H1 (cell line): ENCODE results near the gene GASK1B. TPM values are rescaled to one million over a fixed set of nuclear protein-coding genes. Genes with fewer than 3 reads are reported as not detected.
A peak's percentile ranks its signal among the peaks of the same experiment; 100 is the strongest.

Source experiments
- CTCF ChIA-PET: fragments of 300-600 bp; sonication (Branson Sonifier 250); formaldehyde crosslinking; loops from one replicate; lab custom pipeline; 2021; ENCODE audit not compliant: partially characterized antibody; lab: Charles Lee
- POLR2A ChIA-PET: fragments of 300-600 bp; sonication (Branson Sonifier 250); formaldehyde crosslinking; loops from one replicate; lab custom pipeline; 2021; ENCODE audit warnings: inconsistent platforms; ENCODE audit not compliant: partially characterized antibody; lab: Charles Lee
- DNase-seq, 2 experiments: peaks; one replicate each; pipeline versions ENCODE4 v3.0.0 to v3.0.0-alpha.2; 2010 to 2022; ENCODE audit warnings: low spot score in 2 of 2, low read depth in 1 of 2, mixed read lengths in 1 of 2
- FAIRE-seq: peaks from 2 replicates; lab custom pipeline; 2011; peaks lifted over from hg19 to GRCh38; lab: Jason Lieb, UNC
- H2AFZ ChIP-seq: 2 replicates; pipeline ENCODE4 v1.8.1; 2012; ENCODE audit warnings: low read length, inconsistent platforms
- H2AK5ac ChIP-seq: 2 replicates; pipeline ENCODE4 v1.6.1; 2013; ENCODE audit warnings: low read depth, low read length
- H2BK120ac ChIP-seq: replicated peaks from 2 replicates; pipeline ENCODE3; 2013; ENCODE audit warnings: low read depth, low read length, inconsistent platforms
- H2BK12ac ChIP-seq: 2 replicates; pipeline ENCODE4 v1.6.1; 2013; ENCODE audit warnings: low read depth, low read length
- H2BK15ac ChIP-seq: 2 replicates; pipeline ENCODE4 v1.6.1; 2013; ENCODE audit warnings: low read length
- H2BK20ac ChIP-seq: 2 replicates; pipeline ENCODE4 v1.6.1; 2013; ENCODE audit warnings: low read length
- H2BK5ac ChIP-seq: 2 replicates; pipeline ENCODE4 v1.6.1; 2013; ENCODE audit warnings: low read depth, low read length
- H3K14ac ChIP-seq: 2 replicates; pipeline ENCODE4 v1.6.1; 2013; ENCODE audit warnings: inconsistent platforms; ENCODE audit not compliant: insufficient read length
- H3K18ac ChIP-seq: 2 replicates; pipeline ENCODE4 v1.6.1; 2013; ENCODE audit warnings: low read length; ENCODE audit errors: extremely low read depth
- H3K23ac ChIP-seq: 2 replicates; pipeline ENCODE4 v1.6.1; 2013; ENCODE audit warnings: inconsistent platforms; ENCODE audit not compliant: insufficient read length
- H3K23me2 ChIP-seq: 2 replicates; pipeline ENCODE4 v1.6.1; 2013; ENCODE audit warnings: low read depth, low read length
- H3K27ac ChIP-seq: 2 replicates; pipeline ENCODE4 v1.6.1; 2011; ENCODE audit warnings: low read depth, low read length, inconsistent platforms
- H3K27me3 ChIP-seq, 4 experiments: replicated peaks in 1 of 4; 1 replicate in 1 of 4; 2 replicates in 3 of 4; pipeline versions ENCODE4 v1.6.1 to v1.8.1; 2011 to 2013; ENCODE audit warnings: low read length in 3 of 4, mild to moderate bottlenecking in 3 of 4, inconsistent platforms in 2 of 4, mixed read lengths in 2 of 4, moderate library complexity in 1 of 4; ENCODE audit not compliant: control insufficient read depth in 3 of 4, insufficient read depth in 3 of 4; ENCODE audit errors: extremely low read depth in 1 of 4
- H3K36me3 ChIP-seq, 4 experiments: 2 replicates each; pipeline versions ENCODE4 v1.6.1 to v1.8.1; 2011 to 2013; ENCODE audit warnings: mild to moderate bottlenecking in 4 of 4, low read length in 3 of 4, moderate library complexity in 2 of 4, control low read depth in 1 of 4, inconsistent platforms in 1 of 4; ENCODE audit not compliant: insufficient read depth in 4 of 4, control insufficient read depth in 2 of 4
- H3K4ac ChIP-seq: replicated peaks from 2 replicates; pipeline ENCODE3; 2013; ENCODE audit warnings: low read length, low read depth, mixed read lengths, inconsistent platforms; ENCODE audit not compliant: insufficient read length
- H3K4me1 ChIP-seq, 4 experiments: replicated peaks in 1 of 4; 1 replicate in 1 of 4; 2 replicates in 3 of 4; pipeline versions ENCODE4 v1.6.1 to v1.8.1; 2011 to 2013; ENCODE audit warnings: low read length in 3 of 4, inconsistent platforms in 2 of 4, mixed read lengths in 1 of 4; ENCODE audit not compliant: insufficient read depth in 4 of 4, control insufficient read depth in 3 of 4
- H3K4me2 ChIP-seq, 2 experiments: 2 replicates each; pipeline versions ENCODE4 v1.6.1 to v1.8.1; 2011 to 2013; ENCODE audit warnings: low read depth in 2 of 2, low read length in 2 of 2, control low read depth in 1 of 2, inconsistent platforms in 1 of 2, mild to moderate bottlenecking in 1 of 2; ENCODE audit not compliant: insufficient read depth in 1 of 2
- H3K4me3 ChIP-seq, 4 experiments: fragments of 200-600, 300-600 bp in 1 of 4; sonication (generic), shearing (Covaris generic), sonication (Bioruptor Twin) in 1 of 4; 2 replicates each; pipeline versions ENCODE4 v1.5.1 to v1.8.1; 2011 to 2016; ENCODE audit warnings: low read length in 4 of 4, low read depth in 3 of 4, control low read depth in 2 of 4, inconsistent platforms in 2 of 4, mild to moderate bottlenecking in 2 of 4, mixed read lengths in 1 of 4, moderate library complexity in 1 of 4; ENCODE audit not compliant: insufficient read depth in 2 of 4; ENCODE audit errors: extremely low read depth in 1 of 4
- H3K56ac ChIP-seq: replicated peaks from 2 replicates; pipeline ENCODE3; 2013; ENCODE audit warnings: low read depth, mild to moderate bottlenecking, mixed read lengths, low read length, inconsistent platforms; ENCODE audit not compliant: insufficient read length
- H3K79me1 ChIP-seq: 2 replicates; pipeline ENCODE4 v1.6.1; 2013; ENCODE audit warnings: low read depth, low read length, control low read depth
- H3K79me2 ChIP-seq, 2 experiments: 2 replicates each; pipeline versions ENCODE4 v1.6.1 to v1.8.1; 2012 to 2013; ENCODE audit warnings: low read length in 2 of 2, mild to moderate bottlenecking in 2 of 2, inconsistent platforms in 1 of 2; ENCODE audit not compliant: insufficient read depth in 2 of 2, control insufficient read depth in 1 of 2
- H3K9ac ChIP-seq, 4 experiments: replicated peaks in 1 of 4; 1 replicate in 1 of 4; 2 replicates in 3 of 4; pipeline versions ENCODE4 v1.6.1 to v1.8.1; 2011 to 2013; ENCODE audit warnings: low read depth in 3 of 4, low read length in 3 of 4, control low read depth in 2 of 4, mild to moderate bottlenecking in 2 of 4, moderate library complexity in 2 of 4, inconsistent platforms in 1 of 4; ENCODE audit errors: extremely low read depth in 1 of 4
- H3K9me3 ChIP-seq, 2 experiments: 2 replicates each; pipeline versions ENCODE4 v1.6.1 to v1.8.1; 2012 to 2013; ENCODE audit warnings: mild to moderate bottlenecking in 2 of 2, moderate library complexity in 2 of 2, control low read depth in 1 of 2, inconsistent platforms in 1 of 2, low read depth in 1 of 2, low read length in 1 of 2, mixed read lengths in 1 of 2; ENCODE audit not compliant: insufficient read depth in 2 of 2
- H4K20me1 ChIP-seq, 2 experiments: replicated peaks in 1 of 2; 2 replicates each; pipeline versions ENCODE3 to v1.8.1; 2011 to 2013; ENCODE audit warnings: inconsistent platforms in 2 of 2, low read length in 2 of 2, mild to moderate bottlenecking in 1 of 2; ENCODE audit not compliant: insufficient read depth in 2 of 2, control insufficient read depth in 1 of 2
- H4K5ac ChIP-seq: 2 replicates; pipeline ENCODE4 v1.6.1; 2013; ENCODE audit warnings: low read length, low read depth, mixed read lengths, inconsistent platforms; ENCODE audit not compliant: insufficient read length
- H4K8ac ChIP-seq: 2 replicates; pipeline ENCODE4 v1.8.0; 2013; ENCODE audit warnings: mild to moderate bottlenecking, moderate library complexity, low read length, inconsistent platforms; ENCODE audit not compliant: insufficient read depth; ENCODE audit errors: extremely low read depth
- H4K91ac ChIP-seq: replicated peaks from 2 replicates; pipeline ENCODE3; 2013; ENCODE audit warnings: low read length, mixed read lengths, inconsistent platforms; ENCODE audit not compliant: insufficient read length
- BRCA1 ChIP-seq: IDR thresholded peaks from 2 replicates; pipeline ENCODE4 v1.6.1; 2012; ENCODE audit warnings: low read depth, low read length, improper control_type of control experiment
- WGBS, 2 experiments: shearing (Covaris generic) in 1 of 2; methylation state at CpG; one replicate each; pipeline versions ENCODE4 v1.1.6 to v1.1.7; 2013 to 2015; ENCODE audit warnings: low lambda C conversion rate in 2 of 2, mixed read lengths in 2 of 2, inconsistent platforms in 1 of 2, low coverage in 1 of 2, missing lambda C conversion rate in 1 of 2; ENCODE audit not compliant: insufficient replicate concordance in 2 of 2, insufficient coverage in 1 of 2, insufficient read length in 1 of 2; ENCODE audit errors: extremely low coverage in 1 of 2, missing lambda C conversion rate in 1 of 2; 5-methylcytosine and 5-hydroxymethylcytosine counted together
- polyA plus RNA-seq, 7 experiments: library from polyadenylated mRNA; depleted of rRNA in 3 of 7; stranded (reverse) in 5 of 7; unstranded in 2 of 7; fragments of >200 nt in 5 of 7; fragments of 200-250 nt in 2 of 7; gene quantifications; 1 replicate in 5 of 7; 2 replicates in 1 of 7; 4 replicates in 1 of 7; pipeline versions ENCODE4 v1.2.1 to v1.2.3, GENCODE V29; 2011 to 2013; ENCODE audit warnings: missing spikeins in 2 of 7, mixed read lengths in 2 of 7
- total RNA-seq: library from RNA; stranded (reverse); fragmentation: NEBNext Ultra II Directional; extraction: Animal tissue kit (Norgen Biotek cat#: 25700); gene quantifications from 2 replicates; pipeline ENCODE4 v1.2.1, GENCODE V29; 2021

The GASK1B gene
- total and polyA plus RNA-seq, 2 of the 8 experiments (the other 6 are each of a cell fraction or from before 2014, with no cell fraction given): not detected

DNA sequence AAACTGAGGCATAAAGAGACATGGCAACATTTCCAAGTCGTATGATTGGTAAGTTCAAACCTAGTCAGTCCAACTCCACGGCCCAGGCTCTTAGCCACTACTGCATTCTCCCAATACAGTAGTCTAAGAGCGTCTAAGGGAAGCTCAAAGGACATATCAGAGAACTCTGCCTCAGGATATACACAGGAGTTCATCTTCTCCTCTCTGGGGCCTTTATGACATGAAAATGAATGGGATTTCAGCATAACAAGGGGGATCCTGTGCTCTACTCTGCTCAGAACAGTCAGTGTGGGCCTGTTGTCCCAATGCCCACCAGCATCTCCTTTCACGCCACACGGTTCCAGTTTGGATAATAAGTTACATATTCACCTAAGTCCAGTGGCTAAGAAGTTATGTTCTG lies 4.2 kb downstream of the GASK1B start:
- no peaks in the 10 kb centered on the region for H3K4me1 ChIP-seq
- no peak overlapping the region for H2BK15ac ChIP-seq
- no peak overlapping the region for H3K27ac ChIP-seq
- H3K9me3 ChIP-seq: no peaks in the 10 kb centered on the region
- H3K4ac ChIP-seq: no peak overlapping the region
- H2BK5ac ChIP-seq: no peak overlapping the region
- no peaks in the 10 kb centered on the region for H3K79me1 ChIP-seq
- no peak overlapping the region for H2BK120ac ChIP-seq
- no peak overlapping the region for H3K56ac ChIP-seq
- H2AK5ac ChIP-seq: no peak overlapping the region
- no peak overlapping the region for H3K14ac ChIP-seq
- H3K9ac ChIP-seq: no peak overlapping the region
- no peak overlapping the region for H4K91ac ChIP-seq
- H4K20me1 ChIP-seq: no peaks in the 10 kb centered on the region
- peak overlapping the region; percentile 57; the same call in 1 of the 2 replicates for H2AFZ ChIP-seq
- H3K23me2 ChIP-seq: no peaks in the 10 kb centered on the region
- no peak for TF ChIP-seq BRCA1
- no peak overlapping the region for H3K4me2 ChIP-seq
- H4K8ac ChIP-seq: no peak overlapping the region
- H4K5ac ChIP-seq: no peak overlapping the region
- no peak overlapping the region for H2BK20ac ChIP-seq
- 93% methylated on average over 5 of the region's 5 CpGs; no CpG with 5 or more reads in 1 of the 2 experiments for WGBS, 2 experiments
- FAIRE-seq: no peak
- no peak overlapping the region for H3K18ac ChIP-seq
- no peaks in the 10 kb centered on the region for H3K79me2 ChIP-seq
- H3K27me3 ChIP-seq: no peaks in the 10 kb centered on the region
- CTCF ChIA-PET: interaction anchor here (1.4 to 4.3 kb wide), 5 partner anchors 16 to 175 kb away, joined by 3 to 41 read pairs (median 6); no protein-coding TSS in a partner anchor
- H3K36me3 ChIP-seq: no peaks in the 10 kb centered on the region
- H3K23ac ChIP-seq: no peak overlapping the region
- no peak for DNase-seq
- no peak overlapping the region for H2BK12ac ChIP-seq
- no peak overlapping the region for H3K4me3 ChIP-seq
- POLR2A ChIA-PET: no interaction called here
